IMR-90 (cell line): ENCODE measurements around the gene SEC22B. TPM values are rescaled to one million over a fixed set of nuclear protein-coding genes. Genes with fewer than 3 reads are reported as not detected.
"Not testable (repeated sequence)": the region's sequence is repeated elsewhere in the genome, so short reads cannot be mapped to it uniquely, and the experiment has no call there.

ENCODE experiments used
- ATAC-seq: fragments of 200-7000 bp; cut with Tn5 transposase; 2 replicates; pipeline ENCODE4 v1.9.1; 2020; ENCODE audit warnings: low read depth, mild to moderate bottlenecking, moderate library complexity
- BruUV-seq: library from RNA; stranded (reverse); fragments of 400-500 nt; replicated peaks from 2 replicates; lab custom pipeline; 2021; lab: Mats Ljungman, UMichigan
- CTCF ChIA-PET: fragments of 300-600 bp; formaldehyde crosslinking; extraction: SDS; loops from one replicate; lab custom pipeline; 2021; ENCODE audit warnings: antibody characterized with exemption; lab: Yijun Ruan, JAX
- POLR2A ChIA-PET: fragments of 300-600 bp; sonication (Branson Sonifier 250); formaldehyde crosslinking; loops from one replicate; lab custom pipeline; 2022; ENCODE audit warnings: antibody characterized with exemption; ENCODE audit not compliant: unreplicated experiment; lab: Charles Lee
- DNase-seq: peaks from one replicate; pipeline ENCODE4 v3.0.0; 2013
- H2AFZ ChIP-seq: replicated peaks from 2 replicates; pipeline ENCODE3; 2013; ENCODE audit warnings: low read length, mild to moderate bottlenecking; ENCODE audit not compliant: poor library complexity
- H2AK5ac ChIP-seq: 2 replicates; pipeline ENCODE4 v1.6.1; 2013; ENCODE audit warnings: low read depth, low read length, inconsistent platforms
- H2AK9ac ChIP-seq: replicated peaks from 2 replicates; pipeline ENCODE3; 2013; ENCODE audit warnings: mild to moderate bottlenecking, low read depth, low read length, moderate library complexity; ENCODE audit not compliant: poor library complexity
- H2BK120ac ChIP-seq: 2 replicates; pipeline ENCODE4 v1.6.1; 2013; ENCODE audit warnings: low read depth, low read length, inconsistent platforms
- H2BK15ac ChIP-seq: 3 replicates; pipeline ENCODE4 v1.6.1; 2013; ENCODE audit warnings: low read depth, low read length, inconsistent platforms
- H2BK20ac ChIP-seq: 2 replicates; pipeline ENCODE4 v1.6.1; 2013; ENCODE audit warnings: low read depth, mild to moderate bottlenecking, inconsistent platforms, low read length, moderate library complexity
- H2BK5ac ChIP-seq: 2 replicates; pipeline ENCODE4 v1.6.1; 2013; ENCODE audit warnings: mild to moderate bottlenecking, low read depth, low read length, inconsistent platforms; ENCODE audit not compliant: poor library complexity, severe bottlenecking
- H3K14ac ChIP-seq: replicated peaks from 2 replicates; pipeline ENCODE4 v1.6.1; 2013; ENCODE audit warnings: low read depth, low read length, inconsistent platforms
- H3K18ac ChIP-seq: 2 replicates; pipeline ENCODE4 v1.6.1; 2013; ENCODE audit warnings: low read depth, low read length, control low read depth
- H3K23ac ChIP-seq: 2 replicates; pipeline ENCODE4 v1.6.1; 2013; ENCODE audit warnings: low read depth, low read length, inconsistent platforms
- H3K27ac ChIP-seq: 2 replicates; pipeline ENCODE4 v1.5.1; 2013; ENCODE audit warnings: mild to moderate bottlenecking, control low read depth, low read length; ENCODE audit not compliant: insufficient read depth
- H3K27me3 ChIP-seq: 2 replicates; pipeline ENCODE4 v1.6.1; 2013; ENCODE audit warnings: low read length; ENCODE audit not compliant: control insufficient read depth, insufficient read depth
- H3K36me3 ChIP-seq: 2 replicates; pipeline ENCODE4 v1.6.1; 2013; ENCODE audit warnings: low read length, mixed read lengths; ENCODE audit not compliant: control insufficient read depth, insufficient read depth
- H3K4ac ChIP-seq: 2 replicates; pipeline ENCODE4 v1.6.1; 2013; ENCODE audit warnings: low read depth, low read length, inconsistent platforms
- H3K4me1 ChIP-seq: 2 replicates; pipeline ENCODE4 v1.6.1; 2013; ENCODE audit warnings: low read length, mixed read lengths; ENCODE audit not compliant: control insufficient read depth, insufficient read depth
- H3K4me2 ChIP-seq: 2 replicates; pipeline ENCODE4 v1.6.1; 2013; ENCODE audit warnings: low read depth, mild to moderate bottlenecking, control low read depth, low read length, moderate library complexity
- H3K4me3 ChIP-seq: 2 replicates; pipeline ENCODE4 v1.5.1; 2013; ENCODE audit warnings: low read depth, mild to moderate bottlenecking, control low read depth, low read length, moderate library complexity; ENCODE audit not compliant: insufficient read depth
- H3K56ac ChIP-seq: 2 replicates; pipeline ENCODE4 v1.6.1; 2013; ENCODE audit warnings: low read length, inconsistent platforms; ENCODE audit not compliant: insufficient read depth; ENCODE audit errors: extremely low read depth
- H3K79me1 ChIP-seq, 2 experiments: 2 replicates each; pipeline ENCODE4 v1.6.1; 2013; ENCODE audit warnings: low read length in 2 of 2, inconsistent platforms in 1 of 2, low read depth in 1 of 2
- H3K9ac ChIP-seq: 2 replicates; pipeline ENCODE4 v1.6.1; 2013; ENCODE audit warnings: low read depth, low read length, control low read depth
- H3K9me1 ChIP-seq: 2 replicates; pipeline ENCODE4 v1.6.1; 2013; ENCODE audit warnings: low read length, inconsistent platforms; ENCODE audit not compliant: insufficient read depth
- H3K9me3 ChIP-seq: 2 replicates; pipeline ENCODE4 v1.6.1; 2013; ENCODE audit warnings: low read length; ENCODE audit not compliant: control insufficient read depth, insufficient read depth
- H4K20me1 ChIP-seq: 2 replicates; pipeline ENCODE4 v1.6.1; 2013; ENCODE audit warnings: low read length, inconsistent platforms; ENCODE audit not compliant: insufficient read depth
- H4K5ac ChIP-seq: 2 replicates; pipeline ENCODE4 v1.6.1; 2013; ENCODE audit warnings: mild to moderate bottlenecking, low read depth, low read length, control low read depth
- H4K8ac ChIP-seq, 2 experiments: 2 replicates each; pipeline ENCODE4 v1.6.1; 2013; ENCODE audit warnings: low read depth in 2 of 2, low read length in 2 of 2, control low read depth in 1 of 2, inconsistent platforms in 1 of 2
- H4K91ac ChIP-seq: 2 replicates; pipeline ENCODE4 v1.6.1; 2013; ENCODE audit warnings: low read depth, low read length, inconsistent platforms; ENCODE audit not compliant: insufficient read depth
- WGBS, 2 experiments: methylation state at CpG; one replicate each; pipeline versions ENCODE4 v1.1.5 to v1.1.7; 2013; ENCODE audit warnings: missing lambda C conversion rate in 2 of 2; ENCODE audit not compliant: insufficient read length in 1 of 2; ENCODE audit errors: extremely low coverage in 2 of 2; 5-methylcytosine and 5-hydroxymethylcytosine counted together
- dilution Hi-C: fragments of 300-500 bp; cut with HindIII; formaldehyde crosslinking; loops from one replicate; pipeline ENCODE4 v1.14.3; 2018; ENCODE audit warnings: low sequenced_read_pairs; ENCODE audit not compliant: unreplicated experiment
- in situ Hi-C: fragments of 300-500 bp; cut with MboI; formaldehyde crosslinking; loops from 3 replicates; pipeline ENCODE4 v1.14.3; 2019; ENCODE audit warnings: low sequenced_read_pairs, inconsistent platforms, mixed read lengths
- intact Hi-C: fragments of 100-400 bp; cut with micrococcal nuclease; formaldehyde crosslinking; loops from 2 replicates; pipeline ENCODE4 v1.10.0; 2022
- polyA plus RNA-seq, 3 experiments: library from polyadenylated mRNA; depleted of rRNA; stranded (reverse); fragments of >200 nt; gene quantifications; 2 replicates each; pipeline ENCODE4 v1.2.3, GENCODE V29; 2012; ENCODE audit warnings: low replicate concordance in 1 of 3
- total RNA-seq: library from RNA; depleted of rRNA; stranded (reverse); fragments of >200 nt; gene quantifications from 2 replicates; pipeline ENCODE4 v1.2.3, GENCODE V29; 2012

Gene SEC22B
- total and polyA plus RNA-seq, 2 of the 4 experiments (the other 2 are of a cell fraction), result 35.9 to 57.4 TPM

- Histone ChIP-seq H2BK20ac (peak overlapping the region; percentile 71), H4K8ac (peak overlapping the region; percentile 19 to 62; a peak in 1 of 4 replicates), H3K27ac (0 out of 2 replicates have a peak overlapping the region, but pooled peaks have one; percentile 46), H2BK120ac (peak overlapping the region; percentile 9; the same call in 1 of the 2 replicates), H2BK5ac (peak overlapping the region; percentile 70), H4K91ac (peak overlapping the region; percentile 16), H4K5ac (peak overlapping the region; percentile 72; the same call in 1 of the 2 replicates), H2BK15ac (peak overlapping the region; percentile 92; the same call in 2 of the 3 replicates), H3K18ac (peak overlapping the region; percentile 37; the same call in 1 of the 2 replicates)
- H3K36me3 ChIP-seq, H2AK9ac ChIP-seq, H3K79me1 ChIP-seq, BruUV-seq, H3K9me3 ChIP-seq, H3K27me3 ChIP-seq, ATAC-seq, H2AFZ ChIP-seq, POLR2A ChIA-PET, DNase-seq, H3K4ac ChIP-seq, CTCF ChIA-PET, H3K4me1 ChIP-seq, dilution Hi-C loops, in situ Hi-C loops, H3K9me1 ChIP-seq, H3K4me2 ChIP-seq, H3K23ac ChIP-seq, H4K20me1 ChIP-seq, H3K4me3 ChIP-seq, H3K9ac ChIP-seq, H2AK5ac ChIP-seq, H3K14ac ChIP-seq, H3K56ac ChIP-seq: not testable (repeated sequence)
- no CpG with 5 or more reads among the region's 2 CpGs for WGBS, 2 experiments
- intact Hi-C loops, result loop anchor here (10.0 kb wide), 2 partner anchors 199 to 269 kb away; no protein-coding TSS in a partner anchor
Measured at GRCh38 chr1:120144169-120144568, 32.2 kb downstream of the SEC22B start.
